Ishikawa (cell line): ENCODE measurements around the gene RPGR.

ENCODE experiments used
- CEBPB ChIP-seq: IDR thresholded peaks from 2 replicates; pipeline ENCODE4 v1.6.1; 2012
- CREB1 ChIP-seq: IDR thresholded peaks from 2 replicates; pipeline ENCODE4 v1.6.1; 2012; ENCODE audit warnings: low read depth
- EP300 ChIP-seq: IDR thresholded peaks from 2 replicates; pipeline ENCODE4 v1.6.1; 2012; ENCODE audit warnings: borderline replicate concordance
- MAX ChIP-seq: IDR thresholded peaks from 2 replicates; pipeline ENCODE4 v1.6.1; 2012
- NFIC ChIP-seq: IDR thresholded peaks from 2 replicates; pipeline ENCODE4 v1.6.1; 2012
- TAF1 ChIP-seq: IDR thresholded peaks from 2 replicates; pipeline ENCODE4 v1.6.1; 2012; ENCODE audit warnings: low read depth, mild to moderate bottlenecking
- TEAD4 ChIP-seq: IDR thresholded peaks from 2 replicates; pipeline ENCODE4 v1.6.1; 2012

GRCh38 chrX:38285649-38286048, 41.7 kb downstream of the RPGR start:
- no peak for TF ChIP-seq TEAD4
- TF ChIP-seq TAF1, result no peak
- no peak for TF ChIP-seq EP300
- no peak for TF ChIP-seq CEBPB
- no peak for TF ChIP-seq MAX
- no peak for TF ChIP-seq CREB1
- TF ChIP-seq NFIC, result no peak
